PFSK-1 (cell line): Measurements from ENCODE around the gene REPS2.

Experiments used
- FOXP2 ChIP-seq: optimal IDR thresholded peaks from 2 replicates; pipeline ENCODE3; 2011; ENCODE audit warnings: borderline replicate concordance, control low read depth, inconsistent platforms; ENCODE audit not compliant: insufficient read depth; ENCODE audit errors: extremely low read length, extremely low read depth
- POLR2AphosphoS5 ChIP-seq: IDR thresholded peaks from 2 replicates; pipeline ENCODE4 v1.6.1; 2012; ENCODE audit warnings: low read depth, mild to moderate bottlenecking, control low read depth, low read length, moderate library complexity
- SIN3A ChIP-seq: IDR thresholded peaks from 2 replicates; pipeline ENCODE4 v1.6.1; 2012; ENCODE audit warnings: mild to moderate bottlenecking, low read length, moderate library complexity, borderline replicate concordance; ENCODE audit not compliant: insufficient read depth
- TAF1 ChIP-seq: IDR thresholded peaks from 2 replicates; pipeline ENCODE4 v1.6.1; 2012; ENCODE audit warnings: low read length, control low read depth, borderline replicate concordance; ENCODE audit not compliant: insufficient read depth
- TF ChIP-seq, protein P1 (sequence below), 2 experiments: IDR thresholded peaks; 2 replicates each; pipeline versions ENCODE4 v1.6.1 to v1.8.0; 2011 to 2012; ENCODE audit warnings: low read depth in 2 of 2, low read length in 2 of 2, control low read depth in 1 of 2, inconsistent platforms in 1 of 2, mild to moderate bottlenecking in 1 of 2, moderate library complexity in 1 of 2; ENCODE audit not compliant: insufficient read depth in 1 of 2

REPS2 gene

DNA sequence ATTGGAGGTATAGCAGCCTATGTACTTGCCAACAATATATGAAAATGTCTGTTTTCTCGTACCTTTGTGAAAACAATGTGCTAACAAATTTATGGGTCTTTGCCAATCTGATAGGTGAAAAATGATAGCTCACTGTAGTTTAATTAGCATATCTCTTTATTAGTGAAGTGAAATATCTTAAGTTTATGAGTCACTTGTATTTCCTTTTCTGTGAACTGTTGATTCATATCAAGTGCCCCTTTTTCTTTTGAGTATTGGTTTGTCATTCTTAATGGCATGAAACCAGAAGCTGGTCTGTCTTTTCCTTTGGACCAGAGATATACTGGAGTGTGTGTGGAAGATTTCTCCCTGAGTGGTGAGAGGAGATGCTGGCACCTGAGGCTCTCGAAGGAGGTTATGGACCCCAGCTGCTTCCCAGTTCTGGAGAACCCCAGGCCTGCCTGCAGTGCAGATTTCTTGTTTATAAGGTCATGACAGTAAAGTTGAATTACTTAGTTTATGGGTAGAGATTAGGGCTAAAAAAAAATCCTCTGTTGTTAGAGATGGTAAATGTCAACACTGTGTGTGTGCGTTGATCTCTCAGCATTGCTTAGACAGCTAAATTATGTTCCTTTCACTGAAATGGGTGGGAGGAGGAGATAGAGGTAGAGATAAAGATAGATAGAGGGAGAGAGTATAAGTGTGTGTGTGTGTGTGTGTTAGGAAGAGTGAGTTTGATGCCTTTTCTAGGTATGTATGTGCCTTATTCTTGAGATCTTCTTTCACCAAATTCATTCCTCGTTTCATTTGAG, 89.9 kb downstream of the REPS2 start:
- TF ChIP-seq SIN3A (no peak), TAF1 (no peak)

GRCh38 chrX:17038277-17038676, 91.8 kb downstream of the REPS2 start:
- TF ChIP-seq SIN3A: no peak
- TF ChIP-seq, protein P1, sequence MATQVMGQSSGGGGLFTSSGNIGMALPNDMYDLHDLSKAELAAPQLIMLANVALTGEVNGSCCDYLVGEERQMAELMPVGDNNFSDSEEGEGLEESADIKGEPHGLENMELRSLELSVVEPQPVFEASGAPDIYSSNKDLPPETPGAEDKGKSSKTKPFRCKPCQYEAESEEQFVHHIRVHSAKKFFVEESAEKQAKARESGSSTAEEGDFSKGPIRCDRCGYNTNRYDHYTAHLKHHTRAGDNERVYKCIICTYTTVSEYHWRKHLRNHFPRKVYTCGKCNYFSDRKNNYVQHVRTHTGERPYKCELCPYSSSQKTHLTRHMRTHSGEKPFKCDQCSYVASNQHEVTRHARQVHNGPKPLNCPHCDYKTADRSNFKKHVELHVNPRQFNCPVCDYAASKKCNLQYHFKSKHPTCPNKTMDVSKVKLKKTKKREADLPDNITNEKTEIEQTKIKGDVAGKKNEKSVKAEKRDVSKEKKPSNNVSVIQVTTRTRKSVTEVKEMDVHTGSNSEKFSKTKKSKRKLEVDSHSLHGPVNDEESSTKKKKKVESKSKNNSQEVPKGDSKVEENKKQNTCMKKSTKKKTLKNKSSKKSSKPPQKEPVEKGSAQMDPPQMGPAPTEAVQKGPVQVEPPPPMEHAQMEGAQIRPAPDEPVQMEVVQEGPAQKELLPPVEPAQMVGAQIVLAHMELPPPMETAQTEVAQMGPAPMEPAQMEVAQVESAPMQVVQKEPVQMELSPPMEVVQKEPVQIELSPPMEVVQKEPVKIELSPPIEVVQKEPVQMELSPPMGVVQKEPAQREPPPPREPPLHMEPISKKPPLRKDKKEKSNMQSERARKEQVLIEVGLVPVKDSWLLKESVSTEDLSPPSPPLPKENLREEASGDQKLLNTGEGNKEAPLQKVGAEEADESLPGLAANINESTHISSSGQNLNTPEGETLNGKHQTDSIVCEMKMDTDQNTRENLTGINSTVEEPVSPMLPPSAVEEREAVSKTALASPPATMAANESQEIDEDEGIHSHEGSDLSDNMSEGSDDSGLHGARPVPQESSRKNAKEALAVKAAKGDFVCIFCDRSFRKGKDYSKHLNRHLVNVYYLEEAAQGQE (IDR thresholded peaks at IDR 0.05; ENCODE audit: insufficient read depth in 1 of 2, low read depth in 2 of 2, low read length in 2 of 2): no peak

- TF ChIP-seq, protein P1 (IDR thresholded peaks at IDR 0.05; ENCODE audit: insufficient read depth in 1 of 2, low read depth in 2 of 2, low read length in 2 of 2): no peak
- TF ChIP-seq POLR2AphosphoS5 (no peak), SIN3A (no peak), FOXP2 (no peak), TAF1 (no peak)
These were observed 92.3 kb downstream of the REPS2 start for GRCh38 chrX:17038681-17039161.

GRCh38 chrX:17039826-17040225, 93.4 kb downstream of the REPS2 start:
- TF ChIP-seq POLR2AphosphoS5 (no peak), TAF1 (no peak), FOXP2 (no peak), SIN3A (no peak)
- TF ChIP-seq, protein P1 (IDR thresholded peaks at IDR 0.05; ENCODE audit: insufficient read depth in 1 of 2, low read depth in 2 of 2, low read length in 2 of 2): no peak

DNA sequence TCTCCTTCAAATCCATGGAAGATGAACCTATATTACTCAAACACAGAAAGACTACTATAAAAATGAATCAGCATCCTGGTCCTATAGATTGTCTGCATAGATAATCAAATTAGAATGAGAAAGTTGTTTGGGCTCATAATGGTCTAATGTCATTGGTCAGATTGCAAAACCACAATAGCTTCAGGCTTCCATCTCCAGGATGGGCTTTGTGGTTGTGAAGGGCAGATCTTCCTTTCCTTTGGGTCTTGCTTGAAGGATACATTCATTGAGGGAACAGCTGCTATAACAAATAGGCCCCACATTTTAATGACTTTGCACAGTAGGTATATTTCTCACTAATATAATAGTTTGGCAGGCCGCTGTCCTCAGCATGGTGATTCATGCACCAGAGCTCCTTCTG, 94.3 kb downstream of the REPS2 start:
- TF ChIP-seq FOXP2: no peak
- no peak for TF ChIP-seq TAF1

DNA sequence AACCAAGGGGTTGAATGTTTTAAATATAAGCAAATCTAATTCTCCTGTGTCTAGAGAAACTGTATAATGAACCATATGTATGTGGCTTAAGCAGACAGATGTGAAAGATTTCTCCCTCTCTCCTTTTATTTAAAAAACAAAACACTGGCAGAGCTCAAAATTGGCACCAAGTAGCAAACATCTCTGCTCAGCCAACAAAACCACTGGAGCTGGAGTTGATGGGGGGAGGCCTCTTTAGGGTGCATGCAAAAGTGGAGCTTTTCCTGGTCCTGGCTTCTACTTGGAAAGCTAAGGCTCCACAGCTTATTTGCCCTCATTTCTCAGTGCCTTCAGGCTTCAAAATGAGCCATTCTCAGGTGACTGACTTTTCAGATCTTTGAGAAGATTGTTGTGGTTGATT, 95.6 kb downstream of the REPS2 start:
- no peak for TF ChIP-seq POLR2AphosphoS5

DNA sequence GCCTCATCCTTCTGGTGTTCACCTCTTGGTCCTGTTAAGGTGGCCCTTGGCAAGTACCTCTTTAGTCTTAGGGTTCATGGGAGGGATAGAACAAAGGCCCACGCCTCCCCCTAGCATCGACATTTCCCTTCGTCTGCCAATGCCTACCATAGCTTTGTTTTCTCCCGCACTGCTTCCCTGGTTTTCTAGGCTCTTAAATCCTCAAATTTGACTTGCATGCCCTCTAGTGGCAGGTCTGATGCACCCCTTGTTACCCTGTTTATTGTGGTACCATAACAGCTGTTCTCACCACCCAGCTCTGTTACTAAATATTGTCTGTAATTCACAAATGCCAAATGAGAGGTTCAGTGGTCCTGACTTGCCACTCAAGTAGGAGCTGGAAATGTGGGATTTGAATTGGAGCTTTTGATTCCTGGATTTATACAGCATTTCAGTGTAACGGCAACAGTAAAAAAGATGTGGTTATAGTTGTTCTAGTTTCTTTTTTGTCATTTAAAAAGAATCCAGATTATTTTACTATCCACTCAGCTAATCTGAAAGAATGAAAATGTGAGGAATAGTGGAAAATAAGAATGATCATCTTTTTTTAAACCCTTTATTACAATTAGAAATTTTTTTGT, 100.1 kb downstream of the REPS2 start:
- TF ChIP-seq TAF1 (no peak), FOXP2 (no peak), SIN3A (no peak), POLR2AphosphoS5 (no peak)
- TF ChIP-seq, protein P1 (IDR thresholded peaks at IDR 0.05; ENCODE audit: insufficient read depth in 1 of 2, low read depth in 2 of 2, low read length in 2 of 2): no peak
